Panc1 (cell line): ENCODE results near the gene ARHGEF38.

Source experiments
- CTCF ChIP-seq: fragments of 450-650 bp; IDR thresholded peaks from 2 replicates; pipeline ENCODE4 v1.5.1; 2017; ENCODE audit warnings: mild to moderate bottlenecking
- POLR2AphosphoS5 ChIP-seq: IDR thresholded peaks from 2 replicates; pipeline ENCODE4 v1.6.1; 2012; ENCODE audit warnings: mild to moderate bottlenecking, low read depth, low read length, moderate library complexity
- REST ChIP-seq, 2 experiments: IDR thresholded peaks; 2 replicates each; pipeline ENCODE4 v1.6.1; 2011 to 2012; ENCODE audit warnings: low read depth in 2 of 2, control low read depth in 1 of 2, low read length in 1 of 2, mild to moderate bottlenecking in 1 of 2, moderate library complexity in 1 of 2; ENCODE audit not compliant: insufficient read depth in 1 of 2
- SIN3A ChIP-seq: IDR thresholded peaks from 2 replicates; pipeline ENCODE4 v1.6.1; 2012; ENCODE audit warnings: low read depth, mild to moderate bottlenecking, low read length, moderate library complexity, borderline replicate concordance; ENCODE audit not compliant: insufficient read depth
- TCF7L2 ChIP-seq: IDR thresholded peaks from 2 replicates; pipeline ENCODE4 v1.6.1; 2011; ENCODE audit warnings: mild to moderate bottlenecking, low read depth, low read length, inconsistent platforms

DNA sequence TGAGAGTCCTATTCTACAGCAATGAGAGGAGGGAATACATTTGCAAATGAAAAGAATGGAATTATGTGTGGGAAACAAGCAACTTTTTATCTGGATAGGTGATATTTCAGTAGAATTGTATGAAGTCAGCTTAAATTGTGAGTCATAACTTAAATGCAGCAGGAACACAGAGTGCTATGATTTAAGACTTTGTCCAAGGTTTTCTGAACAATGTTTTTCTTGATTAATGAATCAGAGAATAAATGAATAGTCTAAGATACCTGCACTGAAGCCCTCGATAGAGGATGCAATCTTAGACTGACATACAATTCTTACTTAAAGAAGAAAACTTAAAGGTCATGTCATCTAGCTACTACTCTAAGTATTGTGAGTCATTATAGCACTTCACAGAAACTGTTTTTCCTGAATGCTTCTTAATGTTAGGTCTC lies 8.0 kb downstream of the ARHGEF38 start:
- no peak for TF ChIP-seq CTCF
- TF ChIP-seq POLR2AphosphoS5, result no peak
- TF ChIP-seq REST (IDR thresholded peaks at IDR 0.05; ENCODE audit: insufficient read depth in 1 of 2, low read depth in 2 of 2, low read length in 1 of 2), result no peak
- TF ChIP-seq TCF7L2, result no peak
- TF ChIP-seq SIN3A, result no peak
